ENCODE results near the gene DZIP1.
A peak's percentile ranks its signal among the peaks of the same experiment; 100 is the strongest.

Gene DZIP1

DNA sequence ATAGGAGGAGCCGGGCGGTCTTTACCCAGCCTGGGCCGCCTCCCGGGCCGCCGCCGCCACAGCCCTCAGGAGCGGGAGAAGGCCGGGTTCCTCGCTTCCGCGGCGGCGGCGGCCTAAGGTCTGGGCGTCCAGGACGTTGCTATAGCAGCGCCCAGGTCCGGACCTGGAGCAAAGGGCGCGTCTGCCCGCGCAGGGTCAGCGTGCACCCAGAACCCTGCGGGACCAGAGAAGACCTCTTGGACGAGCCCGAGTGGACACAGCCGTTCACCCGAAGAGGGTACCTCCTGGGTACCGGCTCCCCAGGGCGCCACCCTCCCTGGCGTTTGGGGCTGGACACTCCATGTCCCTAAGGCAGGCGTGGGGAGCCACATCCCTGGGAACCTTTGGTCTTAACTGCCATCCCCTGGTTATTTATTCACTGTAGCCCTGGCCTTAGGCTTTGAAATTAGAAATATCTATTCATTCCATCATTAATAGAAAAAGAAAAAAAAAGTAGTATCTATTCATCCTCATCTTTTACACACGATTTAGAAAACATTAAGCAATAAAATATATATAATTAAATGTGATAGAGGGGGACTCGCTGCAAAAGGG lies 2.4 kb downstream of the DZIP1 start:
- DNase-seq, result peak in 1 of 2 experiments; percentile 59

DNA sequence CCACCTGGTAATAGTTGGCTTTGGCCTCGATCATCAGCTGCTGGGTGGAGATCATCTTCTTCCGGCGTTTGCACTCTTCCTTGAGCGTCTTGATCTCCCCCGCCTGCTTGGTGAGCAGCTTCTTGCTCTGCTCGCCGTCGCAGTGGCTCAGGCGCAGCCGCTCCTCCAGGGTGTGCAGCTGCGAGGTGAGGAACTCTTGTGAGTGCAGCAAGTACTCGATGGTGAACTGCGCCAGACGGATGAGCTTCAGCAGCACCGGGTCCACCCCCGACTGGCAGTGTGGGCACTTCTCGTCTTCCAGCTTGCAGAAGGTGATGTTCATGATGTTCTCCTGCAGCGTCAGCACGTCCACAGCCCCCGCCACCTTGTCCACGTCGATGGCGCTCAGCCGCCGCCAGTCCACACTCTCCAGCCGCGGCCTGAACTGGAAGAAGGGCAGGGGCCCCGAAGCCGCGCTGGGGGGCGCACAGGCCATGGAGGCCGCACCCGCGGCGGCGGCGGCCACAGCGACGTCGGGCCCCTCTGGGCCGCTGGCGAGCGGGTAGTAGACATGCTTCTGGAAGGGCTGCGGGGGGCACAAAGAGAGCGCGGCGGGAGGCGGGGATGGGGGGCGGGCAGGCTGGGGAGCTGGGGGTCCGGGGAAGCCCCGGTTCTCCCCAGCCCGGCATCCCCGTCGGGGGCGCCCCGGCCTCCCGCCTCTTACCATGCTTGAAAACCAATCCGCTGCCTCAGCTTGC lies 3.0 kb downstream of the DZIP1 start:
- DNase-seq, result peak in 1 of 2 experiments; percentile 14

DNA sequence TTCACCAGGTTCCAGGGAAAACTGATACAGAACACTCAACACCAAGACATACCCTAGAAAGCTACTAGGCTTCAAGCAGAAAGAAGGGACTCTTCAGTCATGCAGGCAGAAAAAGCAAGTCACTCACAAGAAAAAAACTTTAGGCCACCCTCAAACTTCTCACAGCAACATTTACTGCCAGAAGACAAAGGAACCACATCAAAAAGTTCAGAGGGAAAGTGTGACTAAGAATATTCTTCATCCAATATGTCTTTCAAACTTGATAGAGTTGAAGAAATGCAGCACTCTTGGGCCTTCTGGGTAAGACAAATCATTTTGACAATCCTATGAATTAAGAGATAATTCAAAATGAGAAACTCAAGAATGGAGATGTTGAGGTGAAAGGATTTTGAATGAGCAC lies 7.7 kb downstream of the DZIP1 start:
- no peak for DNase-seq

DNA sequence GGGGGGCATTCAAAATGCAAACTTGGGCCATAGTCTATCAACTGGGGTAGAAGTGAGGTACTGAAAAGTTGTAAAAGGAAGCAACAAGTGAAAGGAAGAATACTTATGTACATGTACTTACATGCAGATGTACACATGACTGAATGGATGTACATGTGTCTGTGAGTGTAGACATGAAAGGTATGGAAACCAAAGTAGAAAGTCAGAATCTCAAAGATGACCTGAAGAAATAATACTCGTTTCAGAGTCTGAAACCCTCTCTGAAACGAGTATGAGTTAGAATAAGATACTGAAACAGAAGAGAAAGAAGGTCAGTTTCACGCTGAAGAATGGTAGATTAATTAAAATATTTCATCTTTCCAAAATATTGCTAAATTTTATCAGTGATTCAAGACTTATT lies 13.9 kb downstream of the DZIP1 start:
- no peak for DNase-seq

DNA sequence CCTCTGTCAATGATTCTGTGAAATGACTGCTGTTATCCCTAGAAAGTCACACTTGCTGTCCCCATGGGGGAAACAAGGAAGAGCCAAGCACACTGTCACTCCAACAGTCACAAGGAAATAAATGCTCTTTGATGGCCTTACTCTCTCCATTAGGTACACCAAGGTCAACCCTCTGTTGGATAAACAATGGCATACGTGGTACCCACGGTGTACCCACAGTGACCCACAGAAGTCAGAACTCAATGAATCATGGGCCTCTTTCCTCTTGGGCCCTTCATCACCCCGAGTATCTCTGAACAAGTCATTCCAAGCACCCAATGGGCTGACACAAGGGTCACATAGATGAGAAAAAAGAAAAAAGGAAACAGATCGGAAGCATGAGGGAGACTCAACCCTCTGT lies 15.4 kb downstream of the DZIP1 start:
- DNase-seq, result no peak

DNA sequence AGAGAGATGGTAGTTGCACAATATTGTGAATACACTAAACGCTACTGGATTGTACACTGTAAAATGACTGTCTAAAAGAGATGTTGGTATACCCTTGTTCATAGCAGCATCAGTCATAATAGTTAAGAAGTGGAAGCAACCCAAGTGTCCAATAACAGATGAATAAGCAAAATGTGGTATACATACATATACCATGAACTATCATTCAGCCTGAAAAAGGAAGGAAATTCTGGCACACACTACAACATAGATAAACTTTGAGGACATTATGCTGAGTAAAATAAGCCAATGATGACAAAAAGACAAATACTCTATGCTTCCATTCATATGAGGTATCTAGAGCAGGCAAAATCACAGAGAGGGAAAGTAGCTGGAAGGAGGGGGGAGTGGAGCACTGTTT lies 16.0 kb downstream of the DZIP1 start:
- no peak for DNase-seq

DNA sequence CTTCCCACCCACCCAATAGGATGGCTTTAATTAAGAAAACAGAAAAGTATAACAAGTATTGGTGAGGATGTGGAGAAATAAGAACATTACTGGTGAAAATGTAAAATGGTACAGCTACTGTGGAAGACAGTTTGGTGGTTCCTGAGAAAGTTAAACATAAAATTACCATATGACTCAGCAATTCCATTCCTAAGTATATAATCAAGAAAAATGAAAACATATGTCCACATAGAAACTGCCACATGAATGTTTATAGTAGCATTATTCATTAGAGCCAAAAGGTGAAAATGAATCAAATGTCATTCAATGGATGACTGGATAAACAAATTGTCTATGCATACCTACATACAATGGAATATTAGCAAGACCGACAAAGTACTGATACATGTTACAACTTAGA lies 16.9 kb downstream of the DZIP1 start:
- DNase-seq, result no peak

DNA sequence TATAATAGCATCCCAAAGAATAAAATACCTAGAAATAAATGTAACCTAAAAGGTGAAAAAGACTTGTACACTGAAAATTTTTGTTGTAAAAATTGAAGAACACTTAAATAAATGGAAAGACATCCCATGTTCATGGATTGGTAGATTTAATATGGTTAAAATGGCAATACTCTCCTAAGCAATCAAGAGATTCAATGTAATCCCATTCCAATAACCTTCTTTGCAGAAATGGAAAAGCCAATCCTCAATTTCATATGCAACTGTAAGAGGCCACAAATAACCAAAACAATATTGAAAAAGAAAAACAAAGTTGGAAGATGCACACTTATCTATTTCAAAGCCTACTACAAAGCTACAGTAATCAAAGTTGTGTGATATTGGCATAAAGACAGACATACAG lies 17.7 kb downstream of the DZIP1 start:
- no peak for DNase-seq

DNA sequence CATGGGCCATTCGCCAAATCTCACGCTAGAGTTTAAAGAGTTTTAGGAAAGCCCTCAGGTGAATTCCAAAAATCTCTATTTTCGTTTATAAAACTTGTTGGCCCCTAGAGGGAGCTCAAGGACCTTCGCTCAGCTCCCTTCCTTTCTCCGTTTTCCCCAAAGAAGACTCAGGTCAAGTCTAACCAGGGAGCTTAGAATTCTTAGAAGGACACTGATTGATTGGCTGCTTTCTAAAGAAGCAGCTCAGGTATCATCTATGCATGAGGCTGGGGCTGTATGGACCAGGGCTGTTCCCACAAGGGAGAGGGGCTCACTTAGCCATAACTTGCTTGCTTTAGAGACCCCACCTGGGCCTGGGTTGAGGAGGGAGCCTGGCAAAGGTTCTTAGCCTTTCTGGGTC lies 20.5 kb downstream of the DZIP1 start:
- DNase-seq, result peak; percentile 12 to 71

DNA sequence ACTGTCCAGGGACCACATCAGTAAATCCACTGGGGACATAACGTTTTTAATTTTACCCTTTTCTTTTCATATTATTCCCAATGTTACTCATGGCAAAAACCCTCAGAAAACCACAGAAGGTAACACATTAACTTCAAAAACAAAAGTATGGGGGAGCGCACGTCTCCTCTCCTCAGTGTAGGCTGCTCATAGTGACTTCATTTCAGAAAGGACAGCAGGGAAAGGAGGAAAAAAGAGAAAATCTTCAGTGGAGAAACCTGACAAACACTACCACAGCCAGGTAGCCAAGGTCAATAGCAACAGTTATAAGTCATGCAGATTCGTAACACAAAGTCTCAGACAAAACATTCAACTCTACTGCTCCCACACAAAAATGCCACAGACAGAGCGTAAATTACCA lies 21.4 kb downstream of the DZIP1 start:
- no peak for DNase-seq

DNA sequence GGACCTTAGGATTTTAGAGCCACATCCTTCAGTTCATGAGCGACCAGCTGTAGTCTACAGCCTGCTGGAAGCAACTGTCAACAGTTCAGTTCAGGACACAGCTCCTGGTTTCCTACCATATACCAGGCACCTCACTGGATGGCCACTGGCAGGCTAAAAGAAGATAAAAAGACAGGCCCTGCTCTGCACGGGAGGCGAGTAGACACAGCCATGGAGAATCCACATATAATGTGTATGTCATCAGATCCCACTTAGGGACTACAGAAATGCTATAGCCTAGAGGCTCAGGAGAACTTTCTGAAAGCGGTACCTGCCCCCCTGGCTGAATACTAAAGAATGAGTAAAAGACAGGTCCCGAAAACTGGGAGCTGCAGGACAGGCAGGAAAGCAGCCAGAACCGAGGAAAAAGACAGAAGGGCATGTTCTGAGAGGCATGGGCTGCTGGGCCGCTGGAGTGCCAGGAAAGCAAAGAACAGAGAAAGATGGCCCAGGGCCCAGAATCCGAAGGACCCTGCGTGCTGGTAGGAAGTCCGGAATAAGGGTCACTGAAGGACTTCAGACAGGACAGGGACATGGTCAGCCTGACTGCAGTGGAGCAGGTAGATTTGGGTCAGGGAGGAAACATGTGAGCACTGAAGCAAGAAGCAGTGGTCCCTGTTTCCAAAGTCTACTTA lies 23.5 kb downstream of the DZIP1 start:
- no peak for DNase-seq

DNA sequence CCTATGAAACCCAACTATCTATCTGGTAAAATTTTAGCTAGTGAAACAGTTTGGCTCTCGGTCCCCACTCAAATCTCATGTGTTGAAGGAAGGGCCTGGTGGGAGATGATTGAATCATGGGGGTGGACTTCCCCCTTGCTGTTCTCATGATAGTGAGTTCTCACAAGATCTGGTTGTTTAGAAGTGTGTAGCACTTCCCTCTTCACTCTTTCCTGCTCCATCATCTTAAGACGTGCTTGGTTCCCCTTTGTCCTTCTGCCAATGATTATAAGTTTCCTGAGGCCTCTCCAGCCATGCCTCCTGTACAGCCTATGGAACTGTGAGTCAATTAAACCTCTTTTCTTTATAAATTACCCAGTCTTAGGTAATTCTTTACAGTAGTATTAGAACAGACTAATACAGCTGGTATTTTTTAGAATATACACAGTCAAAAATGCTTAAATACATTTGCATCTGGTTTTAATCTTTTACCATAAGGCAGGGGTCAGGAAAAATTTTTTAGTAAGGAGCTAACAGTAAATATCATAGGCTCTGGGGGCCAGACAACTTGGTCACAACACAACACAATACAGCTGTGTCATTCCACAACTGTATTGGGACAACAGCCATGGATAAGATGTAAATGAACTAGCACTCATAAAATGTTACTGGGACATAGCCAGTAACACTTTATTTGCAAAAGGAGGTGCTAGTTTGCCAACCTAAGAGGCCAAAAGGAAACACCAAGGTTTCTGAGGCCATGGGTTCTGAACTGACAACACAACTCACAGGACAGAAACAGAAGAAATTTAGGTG lies 24.3 kb downstream of the DZIP1 start:
- DNase-seq, result no peak

DNA sequence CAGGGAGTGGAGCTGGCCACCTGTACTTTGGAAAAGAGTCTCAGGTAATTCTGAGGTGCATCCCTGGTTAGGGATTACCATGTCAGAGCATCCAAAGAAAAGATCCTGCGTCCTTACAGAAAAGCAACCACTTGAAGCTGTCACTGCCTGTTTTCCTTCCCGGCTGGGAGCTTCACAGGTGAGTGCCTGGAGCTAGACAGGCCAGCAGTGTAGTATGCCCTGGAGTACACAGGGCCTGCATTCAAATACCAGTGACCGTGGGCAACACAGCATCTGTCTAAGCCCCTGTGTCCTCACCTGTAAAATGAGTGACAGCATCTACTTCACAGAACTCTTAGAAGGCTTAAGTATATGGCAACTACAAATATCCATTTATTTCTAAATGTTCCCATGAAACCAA lies 29.0 kb downstream of the DZIP1 start:
- DNase-seq, result no peak

DNA sequence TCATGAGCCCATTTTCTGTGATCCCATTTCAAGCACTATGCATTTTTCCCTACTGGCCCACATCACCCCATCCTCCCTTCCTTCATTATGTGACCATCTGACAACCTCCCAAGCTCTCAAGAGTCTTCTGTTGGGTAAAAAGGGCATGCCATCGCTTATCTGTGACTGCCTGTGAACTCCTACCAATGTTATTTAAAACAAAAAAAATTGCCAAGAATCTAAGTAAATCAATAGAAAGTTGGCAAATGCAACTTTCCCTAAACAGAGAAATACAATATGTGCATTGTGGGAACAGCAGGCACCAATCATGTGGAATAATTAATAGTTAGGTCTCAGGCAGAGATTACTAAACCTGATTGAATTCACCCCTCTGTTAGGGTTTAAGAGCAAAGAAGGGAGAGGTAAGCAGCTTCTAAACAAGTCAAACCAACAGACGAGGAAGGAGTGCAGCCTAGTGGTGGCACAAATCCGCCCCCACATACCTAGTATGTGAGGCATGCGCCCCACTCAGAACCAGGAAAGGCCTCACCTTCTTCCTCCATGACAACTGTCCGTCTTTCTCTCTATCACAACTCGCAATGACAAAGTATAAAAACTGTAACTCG lies 29.8 kb downstream of the DZIP1 start:
- DNase-seq, result no peak

DNA sequence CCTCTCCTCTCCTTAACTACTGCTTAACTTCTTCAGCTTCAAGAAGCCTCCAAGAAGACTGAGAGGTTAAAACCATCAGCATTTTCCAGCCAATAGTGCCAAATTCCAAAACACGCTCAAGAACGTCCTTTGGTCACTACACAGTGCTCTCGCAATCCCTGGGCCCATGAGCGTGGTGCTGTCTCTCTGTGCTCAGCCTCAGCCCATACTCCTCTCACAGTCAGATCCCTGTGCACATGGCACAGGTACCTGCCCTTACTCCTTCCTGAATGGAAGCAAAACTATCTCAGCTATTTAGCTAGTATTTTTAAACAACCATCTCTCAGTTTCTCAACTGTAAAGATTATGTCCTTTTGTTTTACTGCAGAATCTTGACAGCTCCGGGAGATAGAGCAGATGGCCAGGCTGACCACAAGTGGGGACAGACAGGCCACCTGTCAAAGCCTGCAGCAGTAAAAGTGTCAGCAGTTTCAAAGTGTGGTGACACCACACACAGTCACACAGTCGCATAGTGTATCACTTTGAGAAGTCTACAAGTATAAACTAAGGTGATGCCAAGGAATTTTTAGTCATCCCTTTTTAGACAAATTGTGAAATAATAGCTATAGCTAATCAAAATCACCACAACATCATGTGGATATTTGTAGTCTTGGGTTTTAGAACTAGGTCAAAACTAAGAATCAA lies 35.7 kb downstream of the DZIP1 start:
- no peak for DNase-seq

DNA sequence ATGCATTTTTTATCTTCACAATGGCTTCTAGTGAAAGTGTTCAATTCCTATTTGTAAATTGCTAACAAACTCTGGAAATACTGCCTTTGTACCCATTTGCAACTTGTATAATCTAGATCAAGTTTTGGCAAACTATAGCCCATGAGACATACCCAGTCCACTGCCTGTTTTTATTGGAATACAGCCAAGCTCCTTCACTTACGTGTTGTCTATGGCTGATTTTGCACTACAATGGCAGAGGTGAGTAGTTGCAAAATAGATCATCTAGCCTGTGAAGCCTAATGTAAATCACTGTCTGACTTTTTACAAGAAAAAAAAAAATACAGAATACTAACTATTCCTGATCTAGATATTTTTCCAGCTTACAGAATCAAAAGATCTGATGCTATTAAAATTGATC lies 37.1 kb downstream of the DZIP1 start:
- DNase-seq, result no peak

DNA sequence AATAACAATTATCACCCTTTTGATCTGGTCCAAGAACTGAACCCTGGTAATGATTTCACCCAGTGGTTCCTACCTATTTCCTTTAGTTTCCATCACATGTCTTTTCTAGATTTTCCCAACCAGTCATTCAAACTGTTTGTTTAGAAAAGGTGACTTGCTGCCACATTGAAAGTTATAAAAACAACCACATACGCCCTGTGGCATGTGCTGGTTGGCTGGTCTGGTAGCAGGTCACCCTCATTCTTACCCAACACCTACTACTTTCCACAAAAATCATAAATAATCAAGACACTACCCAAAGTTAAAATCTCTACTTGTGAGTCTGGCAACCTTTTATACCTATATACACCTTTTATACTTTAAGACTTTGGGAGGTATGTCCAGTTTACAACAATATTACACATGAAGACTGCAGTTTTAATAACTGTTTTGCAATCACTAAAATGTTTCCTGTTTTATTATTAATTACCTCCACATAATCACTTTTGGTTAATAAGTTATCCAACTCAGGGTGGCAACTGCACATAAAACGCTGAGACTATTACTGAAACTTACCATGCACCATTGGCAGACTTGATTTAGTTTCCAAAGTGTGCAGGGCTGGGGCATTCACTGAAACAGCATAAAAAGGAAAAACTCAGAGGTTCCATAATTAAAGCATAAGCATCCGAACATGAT lies 38.9 kb downstream of the DZIP1 start:
- DNase-seq, result no peak

DNA sequence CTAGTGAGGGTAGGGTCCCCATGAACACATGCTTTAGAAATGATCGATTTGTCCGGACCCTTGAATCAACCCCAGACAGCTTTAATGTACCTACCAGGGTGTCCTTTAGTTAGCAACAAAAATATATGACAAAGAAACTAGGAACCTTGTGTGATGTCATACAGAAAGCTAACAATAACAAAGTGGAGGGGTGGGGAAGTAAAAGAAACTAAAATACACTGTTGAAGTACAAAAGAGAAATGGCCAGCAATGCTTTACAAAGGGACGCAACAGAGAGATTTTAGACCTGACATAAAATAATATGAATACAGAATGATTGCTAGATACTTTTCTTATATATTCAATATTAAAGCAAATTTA lies 40.0 kb downstream of the DZIP1 start:
- no peak for DNase-seq

DNA sequence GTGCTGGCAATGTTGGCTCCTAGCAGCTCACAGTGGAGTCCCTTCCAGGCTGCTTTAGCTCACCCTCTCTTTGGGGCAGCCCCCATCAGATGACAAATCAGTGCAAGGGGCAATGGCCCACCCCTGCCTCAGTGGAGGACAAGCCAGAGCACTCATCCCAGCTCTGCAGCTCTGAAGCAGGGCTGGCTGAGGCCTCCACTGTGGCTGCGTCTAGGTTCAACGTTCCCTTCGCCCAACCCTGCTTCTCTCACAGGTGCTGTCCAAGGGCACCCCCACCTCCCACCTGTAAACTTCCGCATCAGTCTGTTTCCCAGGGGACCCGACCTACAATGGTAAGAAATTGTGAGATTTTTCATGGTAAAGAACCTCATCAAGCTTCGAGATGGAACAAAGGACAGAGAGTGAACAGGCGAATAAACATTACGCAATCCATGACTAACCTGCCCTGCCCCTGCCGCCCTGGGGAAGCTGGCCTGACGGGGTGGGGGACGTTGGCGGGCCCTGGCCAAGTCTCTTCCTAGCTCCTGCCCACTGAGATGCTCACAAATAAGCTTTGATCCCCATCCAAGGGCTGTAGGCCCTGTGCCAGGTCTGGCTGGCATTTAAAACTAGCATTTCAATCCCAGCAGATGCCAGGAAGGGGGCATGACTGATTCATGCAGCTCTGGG lies 40.5 kb downstream of the DZIP1 start:
- DNase-seq, result no peak

DNA sequence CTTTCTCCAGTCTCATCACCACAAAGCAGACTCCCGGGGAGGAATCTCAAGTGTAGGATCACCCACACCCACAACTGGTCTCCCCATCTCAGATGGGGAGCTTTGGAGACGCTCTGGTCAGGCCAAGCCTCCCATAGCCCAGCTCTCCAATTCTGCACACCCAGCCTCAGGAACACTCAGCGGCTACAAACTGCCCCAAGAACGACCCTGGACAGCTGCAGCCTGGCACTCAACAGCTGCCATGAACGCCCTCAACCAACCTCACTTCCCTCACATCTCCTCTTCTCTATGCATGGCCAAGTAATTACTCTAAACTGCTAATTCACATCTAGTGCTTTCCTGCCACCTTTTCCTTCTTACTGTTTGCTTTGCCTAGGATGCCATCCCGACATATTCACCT lies 42.6 kb downstream of the DZIP1 start:
- no peak for DNase-seq

DNA sequence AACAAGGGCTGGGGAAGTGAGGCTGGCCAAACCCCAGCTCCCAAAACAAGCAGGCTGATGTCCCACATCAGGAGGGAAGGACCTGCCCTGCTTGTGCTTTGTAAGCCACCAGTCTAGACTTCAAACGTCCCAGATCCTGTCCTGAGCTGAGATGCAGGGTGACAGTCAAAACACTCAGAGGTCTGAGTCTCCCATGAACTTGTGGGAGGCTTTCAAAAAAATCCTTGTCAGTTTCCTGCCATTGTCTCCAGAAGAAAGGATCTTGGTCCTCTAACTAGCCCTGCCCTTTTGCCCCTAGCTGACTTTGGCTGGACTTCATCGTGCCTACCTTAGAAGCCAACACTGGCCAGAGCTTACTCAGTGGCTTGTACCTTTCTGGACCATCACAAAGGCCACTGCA lies 43.3 kb downstream of the DZIP1 start:
- no peak for DNase-seq

DNA sequence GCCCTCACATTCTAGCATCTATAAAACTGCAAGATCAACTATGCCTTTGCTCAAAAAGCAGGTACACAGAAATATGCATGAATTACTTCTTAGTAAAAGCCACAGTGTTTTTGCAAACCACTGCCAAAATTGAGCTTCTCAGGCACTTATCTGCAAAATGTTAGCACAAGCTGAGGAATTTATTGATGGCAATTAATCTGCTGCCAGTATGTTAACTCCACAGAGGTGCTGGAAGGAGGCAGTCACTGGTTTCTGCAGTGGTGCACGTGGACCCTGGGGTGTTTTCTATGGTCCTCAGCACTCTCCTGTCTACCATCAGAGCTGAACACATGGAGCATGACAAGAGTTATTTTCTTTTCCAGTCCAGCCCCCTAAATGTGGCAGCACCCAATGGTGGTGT lies 47.8 kb downstream of the DZIP1 start:
- DNase-seq, result no peak

Measured in NCI-H526 (cell line).